K562 (cell line): ENCODE results near the gene BLVRA. TPM values are rescaled to one million over a fixed set of nuclear protein-coding genes. Genes with fewer than 3 reads are reported as not detected.
A peak's percentile ranks its signal among the peaks of the same experiment; 100 is the strongest.

Experiments
- ARID1B ChIP-seq: fragments of 450-650 bp; IDR thresholded peaks from 2 replicates; pipeline ENCODE4 v1.6.1; 2016; ENCODE audit warnings: antibody characterized with exemption, mild to moderate bottlenecking, inconsistent platforms
- CBFA2T3 ChIP-seq: fragments of 450-650 bp; IDR thresholded peaks from 2 replicates; pipeline ENCODE4 v1.6.1; 2017
- E2F4 ChIP-seq: sonication (generic); formaldehyde crosslinking; IDR thresholded peaks from 2 replicates; pipeline ENCODE4 v1.8.0; 2022; ENCODE audit warnings: mild to moderate bottlenecking, low read depth, missing genetic modification reagents
- HDAC3 ChIP-seq: fragments of 450-650 bp; IDR thresholded peaks from 2 replicates; pipeline ENCODE4 v1.6.1; 2018; ENCODE audit warnings: borderline replicate concordance, mild to moderate bottlenecking, moderate library complexity; ENCODE audit not compliant: partially characterized antibody
- MAX ChIP-seq: sonication (generic); formaldehyde crosslinking; IDR thresholded peaks from 2 replicates; pipeline ENCODE4 v1.9.0; 2022; ENCODE audit warnings: mild to moderate bottlenecking, missing genetic modification reagents
- MAZ ChIP-seq, 2 experiments: fragments of 450-650 bp in 1 of 2; sonication (generic) in 1 of 2; formaldehyde crosslinking; IDR thresholded peaks in 1 of 2; conservative IDR thresholded peaks in 1 of 2; 2 replicates each; pipeline versions ENCODE4 v1.4.0 to v1.5.0; 2020; ENCODE audit warnings: mild to moderate bottlenecking in 1 of 2, missing genetic modification reagents in 1 of 2
- NFATC3 ChIP-seq: fragments of 450-650 bp; IDR thresholded peaks from 2 replicates; pipeline ENCODE4 v1.6.1; 2017; ENCODE audit warnings: mild to moderate bottlenecking
- STAT5B ChIP-seq: fragments of 250-450 bp; sonication (Bioruptor Pico); IDR thresholded peaks from 2 replicates; pipeline ENCODE4 v1.8.0; 2021; ENCODE audit warnings: mild to moderate bottlenecking, inconsistent platforms
- XRCC5 ChIP-seq: fragments of 200-400 bp; formaldehyde crosslinking; IDR thresholded peaks from 2 replicates; pipeline ENCODE4 v1.6.1; 2017; ENCODE audit warnings: low read depth, mild to moderate bottlenecking, low read length
- polyA plus RNA-seq, 8 experiments: library from polyadenylated mRNA; depleted of rRNA in 4 of 8; stranded (reverse) in 5 of 8; unstranded in 3 of 8; fragments of >200 nt; fragmentation: Nextera tagmentation in 2 of 8; fragmentation: Illumina TruSeq in 1 of 8; extraction: Ambion mirVana in 2 of 8; extraction: Trizol in 1 of 8; gene quantifications; 2 replicates each; pipeline versions ENCODE4 v1.2.1 to v1.2.3, GENCODE V29; 2011 to 2014; ENCODE audit warnings: inconsistent platforms in 1 of 8, missing spikeins in 1 of 8
- total RNA-seq, 7 experiments: library from RNA; depleted of rRNA in 6 of 7; stranded (reverse); fragments of >200 nt in 6 of 7; fragmentation: Illumina TruSeq in 2 of 7; extraction: Trizol in 2 of 7; gene quantifications; 2 replicates each; pipeline versions ENCODE4 v1.2.1 to v1.2.3, GENCODE V29; 2011 to 2021; ENCODE audit warnings: low replicate concordance in 1 of 7
- TF ChIP-seq, protein P1 (sequence below): sonication (generic); formaldehyde crosslinking; IDR thresholded peaks from 2 replicates; pipeline ENCODE4 v1.9.0; 2022; ENCODE audit warnings: mild to moderate bottlenecking, missing genetic modification reagents
- TF ChIP-seq, protein P2 (sequence below): fragments of 450-650 bp; IDR thresholded peaks from 2 replicates; pipeline ENCODE4 v1.6.1; 2016; ENCODE audit warnings: low read depth, mild to moderate bottlenecking, moderate library complexity
- TF ChIP-seq, protein P3 (sequence below): fragments of 250-450 bp; sonication (Bioruptor Pico); IDR thresholded peaks from 2 replicates; pipeline ENCODE4 v1.8.0; 2021; ENCODE audit warnings: moderate library complexity, mild to moderate bottlenecking, inconsistent platforms
- TF ChIP-seq, protein P4 (sequence below): fragments of 250-450 bp; sonication (Bioruptor Pico); IDR thresholded peaks from 2 replicates; pipeline ENCODE4 v1.8.0; 2021; ENCODE audit warnings: mild to moderate bottlenecking, moderate library complexity
- TF ChIP-seq, protein P5 (sequence below): fragments of 450-650 bp; IDR thresholded peaks from 2 replicates; pipeline ENCODE4 v1.6.1; 2016; ENCODE audit warnings: low read depth

BLVRA gene
- total and polyA plus RNA-seq, 9 of the 15 experiments (the other 6 are each of a cell fraction or from before 2014, with no cell fraction given), result 48.5 to 147 (median 61.5) TPM

GRCh38 chr7:43779045-43779812 is 20.7 kb downstream of the BLVRA start (continued):
- TF ChIP-seq E2F4 (no peak), MAZ (CRISPR knock-in tag; conservative IDR thresholded peaks at IDR 0.05 in 1 of 2, IDR thresholded peaks at IDR 0.05 in 1 of 2) (0 out of 4 replicates have a peak, but pooled peaks of 1 of the 2 experiments have one; percentile 17), HDAC3 (no peak), XRCC5 (no peak), NFATC3 (no peak), MAX (no peak), CBFA2T3 (peak; percentile 81), STAT5B (CRISPR knock-in tag) (no peak), ARID1B (peak; percentile 80)
- TF ChIP-seq, protein P1, sequence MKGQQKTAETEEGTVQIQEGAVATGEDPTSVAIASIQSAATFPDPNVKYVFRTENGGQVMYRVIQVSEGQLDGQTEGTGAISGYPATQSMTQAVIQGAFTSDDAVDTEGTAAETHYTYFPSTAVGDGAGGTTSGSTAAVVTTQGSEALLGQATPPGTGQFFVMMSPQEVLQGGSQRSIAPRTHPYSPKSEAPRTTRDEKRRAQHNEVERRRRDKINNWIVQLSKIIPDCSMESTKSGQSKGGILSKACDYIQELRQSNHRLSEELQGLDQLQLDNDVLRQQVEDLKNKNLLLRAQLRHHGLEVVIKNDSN (CRISPR knock-in tag), result no peak
- TF ChIP-seq, protein P2, sequence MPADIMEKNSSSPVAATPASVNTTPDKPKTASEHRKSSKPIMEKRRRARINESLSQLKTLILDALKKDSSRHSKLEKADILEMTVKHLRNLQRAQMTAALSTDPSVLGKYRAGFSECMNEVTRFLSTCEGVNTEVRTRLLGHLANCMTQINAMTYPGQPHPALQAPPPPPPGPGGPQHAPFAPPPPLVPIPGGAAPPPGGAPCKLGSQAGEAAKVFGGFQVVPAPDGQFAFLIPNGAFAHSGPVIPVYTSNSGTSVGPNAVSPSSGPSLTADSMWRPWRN, result peak; percentile 67; the same call in 1 of the 2 replicates
- TF ChIP-seq, protein P3, sequence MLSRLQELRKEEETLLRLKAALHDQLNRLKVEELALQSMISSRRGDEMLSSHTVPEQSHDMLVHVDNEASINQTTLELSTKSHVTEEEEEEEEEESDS (CRISPR knock-in tag), result no peak
- TF ChIP-seq, protein P4, sequence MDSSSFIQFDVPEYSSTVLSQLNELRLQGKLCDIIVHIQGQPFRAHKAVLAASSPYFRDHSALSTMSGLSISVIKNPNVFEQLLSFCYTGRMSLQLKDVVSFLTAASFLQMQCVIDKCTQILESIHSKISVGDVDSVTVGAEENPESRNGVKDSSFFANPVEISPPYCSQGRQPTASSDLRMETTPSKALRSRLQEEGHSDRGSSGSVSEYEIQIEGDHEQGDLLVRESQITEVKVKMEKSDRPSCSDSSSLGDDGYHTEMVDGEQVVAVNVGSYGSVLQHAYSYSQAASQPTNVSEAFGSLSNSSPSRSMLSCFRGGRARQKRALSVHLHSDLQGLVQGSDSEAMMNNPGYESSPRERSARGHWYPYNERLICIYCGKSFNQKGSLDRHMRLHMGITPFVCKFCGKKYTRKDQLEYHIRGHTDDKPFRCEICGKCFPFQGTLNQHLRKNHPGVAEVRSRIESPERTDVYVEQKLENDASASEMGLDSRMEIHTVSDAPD, result no peak
- TF ChIP-seq, protein P5, sequence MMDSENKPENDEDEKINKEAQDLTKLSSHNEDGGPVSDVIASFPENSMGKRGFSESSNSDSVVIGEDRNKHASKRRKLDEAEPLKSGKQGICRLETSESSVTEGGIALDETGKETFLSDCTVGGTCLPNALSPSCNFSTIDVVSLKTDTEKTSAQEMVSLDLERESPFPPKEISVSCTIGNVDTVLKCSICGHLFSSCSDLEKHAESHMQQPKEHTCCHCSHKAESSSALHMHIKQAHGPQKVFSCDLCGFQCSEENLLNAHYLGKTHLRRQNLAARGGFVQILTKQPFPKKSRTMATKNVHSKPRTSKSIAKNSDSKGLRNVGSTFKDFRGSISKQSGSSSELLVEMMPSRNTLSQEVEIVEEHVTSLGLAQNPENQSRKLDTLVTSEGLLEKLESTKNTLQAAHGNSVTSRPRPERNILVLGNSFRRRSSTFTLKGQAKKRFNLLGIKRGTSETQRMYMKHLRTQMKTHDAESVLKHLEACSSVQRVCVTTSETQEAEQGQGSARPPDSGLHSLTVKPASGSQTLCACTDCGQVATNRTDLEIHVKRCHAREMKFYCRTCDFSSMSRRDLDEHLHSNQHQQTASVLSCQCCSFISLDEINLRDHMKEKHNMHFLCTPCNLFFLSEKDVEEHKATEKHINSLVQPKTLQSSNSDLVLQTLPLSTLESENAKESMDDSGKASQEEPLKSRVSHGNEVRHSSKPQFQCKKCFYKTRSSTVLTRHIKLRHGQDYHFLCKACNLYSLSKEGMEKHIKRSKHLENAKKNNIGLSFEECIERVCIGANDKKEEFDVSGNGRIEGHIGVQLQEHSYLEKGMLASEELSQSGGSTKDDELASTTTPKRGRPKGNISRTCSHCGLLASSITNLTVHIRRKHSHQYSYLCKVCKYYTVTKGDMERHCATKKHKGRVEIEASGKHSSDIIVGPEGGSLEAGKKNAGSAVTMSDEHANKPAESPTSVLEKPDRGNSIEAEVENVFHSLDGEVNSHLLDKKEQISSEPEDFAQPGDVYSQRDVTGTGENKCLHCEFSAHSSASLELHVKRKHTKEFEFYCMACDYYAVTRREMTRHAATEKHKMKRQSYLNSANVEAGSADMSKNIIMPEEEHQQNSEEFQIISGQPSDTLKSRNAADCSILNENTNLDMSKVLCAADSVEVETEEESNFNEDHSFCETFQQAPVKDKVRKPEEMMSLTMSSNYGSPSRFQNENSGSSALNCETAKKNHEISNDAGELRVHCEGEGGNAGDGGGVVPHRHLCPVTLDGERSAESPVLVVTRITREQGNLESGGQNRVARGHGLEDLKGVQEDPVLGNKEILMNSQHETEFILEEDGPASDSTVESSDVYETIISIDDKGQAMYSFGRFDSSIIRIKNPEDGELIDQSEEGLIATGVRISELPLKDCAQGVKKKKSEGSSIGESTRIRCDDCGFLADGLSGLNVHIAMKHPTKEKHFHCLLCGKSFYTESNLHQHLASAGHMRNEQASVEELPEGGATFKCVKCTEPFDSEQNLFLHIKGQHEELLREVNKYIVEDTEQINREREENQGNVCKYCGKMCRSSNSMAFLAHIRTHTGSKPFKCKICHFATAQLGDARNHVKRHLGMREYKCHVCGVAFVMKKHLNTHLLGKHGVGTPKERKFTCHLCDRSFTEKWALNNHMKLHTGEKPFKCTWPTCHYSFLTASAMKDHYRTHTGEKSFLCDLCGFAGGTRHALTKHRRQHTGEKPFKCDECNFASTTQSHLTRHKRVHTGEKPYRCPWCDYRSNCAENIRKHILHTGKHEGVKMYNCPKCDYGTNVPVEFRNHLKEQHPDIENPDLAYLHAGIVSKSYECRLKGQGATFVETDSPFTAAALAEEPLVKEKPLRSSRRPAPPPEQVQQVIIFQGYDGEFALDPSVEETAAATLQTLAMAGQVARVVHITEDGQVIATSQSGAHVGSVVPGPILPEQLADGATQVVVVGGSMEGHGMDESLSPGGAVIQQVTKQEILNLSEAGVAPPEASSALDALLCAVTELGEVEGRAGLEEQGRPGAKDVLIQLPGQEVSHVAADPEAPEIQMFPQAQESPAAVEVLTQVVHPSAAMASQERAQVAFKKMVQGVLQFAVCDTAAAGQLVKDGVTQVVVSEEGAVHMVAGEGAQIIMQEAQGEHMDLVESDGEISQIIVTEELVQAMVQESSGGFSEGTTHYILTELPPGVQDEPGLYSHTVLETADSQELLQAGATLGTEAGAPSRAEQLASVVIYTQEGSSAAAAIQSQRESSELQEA, result no peak
